Gastrocnemius medialis (tissue), 4 donors: ENCODE results near the gene INSL6.

Experiments used
- CTCF ChIP-seq, 5 experiments: fragments of 450-650 bp in 3 of 5; fragments of 200-600 bp in 2 of 5; sonication (generic) in 2 of 5; IDR thresholded peaks in 4 of 5; conservative IDR thresholded peaks in 1 of 5; 1 replicate in 4 of 5; 2 replicates in 1 of 5; pipeline ENCODE4 v1.5.1; 2016 to 2019; ENCODE audit warnings: antibody characterized with exemption in 5 of 5, mild to moderate bottlenecking in 3 of 5, moderate library complexity in 3 of 5
- POLR2A ChIP-seq, 2 donors: fragments of 450-650 bp; IDR thresholded peaks; one replicate each; pipeline ENCODE4 v1.6.1; 2017; ENCODE audit warnings: antibody characterized with exemption in 2 of 2, mild to moderate bottlenecking in 2 of 2, moderate library complexity in 2 of 2

- no peak for TF ChIP-seq CTCF (IDR thresholded peaks at IDR 0.05 in 4 of 5, conservative IDR thresholded peaks at IDR 0.05 in 1 of 5)
- TF ChIP-seq POLR2A (IDR thresholded peaks at IDR 0.05), result no peak
These were observed 45.1 kb upstream of the INSL6 start for GRCh38 chr9:5230554-5230953.
